Activated CD4-positive, alpha-beta T cell treated with anti-CD3 and anti-CD28 coated beads, Interleukin-2, amount 10 ng/mL, durations not matched to agents 7 days and 5 days (primary cell): ENCODE data around the gene THSD7B. TPM values are rescaled to one million over a fixed set of nuclear protein-coding genes. Genes with fewer than 3 reads are reported as not detected.
"Not testable (repeated sequence)": the region's sequence is repeated elsewhere in the genome, so short reads cannot be mapped to it uniquely, and the experiment has no call there.

ENCODE experiments used
- CTCF ChIA-PET: fragments of 350-600 bp; sonication (Branson Sonifier 250); formaldehyde crosslinking; loops from one replicate; lab custom pipeline; 2021; ENCODE audit warnings: antibody characterized with exemption; lab: Charles Lee
- POLR2A ChIA-PET: fragments of 350-600 bp; sonication (Branson Sonifier 250); formaldehyde crosslinking; loops from one replicate; lab custom pipeline; 2021; ENCODE audit warnings: antibody characterized with exemption; lab: Charles Lee
- DNase-seq: peaks from one replicate; pipeline ENCODE4 v3.0.0-alpha.2; 2020
- H3K27ac Mint-ChIP-seq: one replicate; pipeline ENCODE4 v1.8.0; 2021; ENCODE audit warnings: mild to moderate bottlenecking, moderate library complexity, mixed read lengths
- H3K27me3 Mint-ChIP-seq: one replicate; pipeline ENCODE4 v1.8.0; 2021; ENCODE audit warnings: mixed read lengths
- H3K36me3 Mint-ChIP-seq: one replicate; pipeline ENCODE4 v1.8.0; 2021; ENCODE audit warnings: low read depth, mixed read lengths
- H3K4me1 Mint-ChIP-seq: one replicate; pipeline ENCODE4 v1.8.0; 2021; ENCODE audit warnings: mixed read lengths
- H3K4me3 Mint-ChIP-seq: one replicate; pipeline ENCODE4 v1.8.0; 2021; ENCODE audit warnings: mild to moderate bottlenecking, moderate library complexity, mixed read lengths
- H3K9me3 Mint-ChIP-seq: one replicate; pipeline ENCODE4 v1.8.0; 2021; ENCODE audit warnings: mixed read lengths
- total RNA-seq, 2 experiments: library from RNA; stranded (reverse); gene quantifications; one replicate each; pipeline ENCODE4 v1.2.3, GENCODE V29; 2021

Gene THSD7B
- total RNA-seq, 2 experiments from 2014 or later = not detected

DNA sequence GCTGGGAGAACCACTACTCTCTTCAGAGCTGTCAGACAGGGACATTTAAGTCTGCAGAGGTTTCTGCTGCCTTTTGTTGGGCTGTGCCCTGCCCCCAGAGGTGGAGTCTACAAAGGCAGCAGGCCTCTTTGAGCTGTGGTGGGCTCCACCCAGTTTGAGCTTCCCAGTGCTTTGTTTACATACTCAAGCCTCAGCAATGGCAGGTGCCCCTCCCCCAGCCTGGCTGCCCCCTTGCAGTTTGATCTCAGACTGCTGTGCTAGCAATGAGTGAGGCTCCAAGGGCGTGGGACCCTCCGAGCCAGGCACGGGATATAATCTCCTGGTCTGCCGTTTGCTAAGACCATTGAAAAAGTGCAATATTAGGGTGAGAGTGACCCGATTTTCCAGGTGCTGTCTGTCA is 822.5 kb downstream of the THSD7B start:
- H3K9me3 Mint-ChIP-seq, DNase-seq, H3K36me3 Mint-ChIP-seq, H3K4me3 Mint-ChIP-seq, H3K4me1 Mint-ChIP-seq, POLR2A ChIA-PET, H3K27me3 Mint-ChIP-seq, CTCF ChIA-PET, H3K27ac Mint-ChIP-seq: not testable (repeated sequence)

DNA sequence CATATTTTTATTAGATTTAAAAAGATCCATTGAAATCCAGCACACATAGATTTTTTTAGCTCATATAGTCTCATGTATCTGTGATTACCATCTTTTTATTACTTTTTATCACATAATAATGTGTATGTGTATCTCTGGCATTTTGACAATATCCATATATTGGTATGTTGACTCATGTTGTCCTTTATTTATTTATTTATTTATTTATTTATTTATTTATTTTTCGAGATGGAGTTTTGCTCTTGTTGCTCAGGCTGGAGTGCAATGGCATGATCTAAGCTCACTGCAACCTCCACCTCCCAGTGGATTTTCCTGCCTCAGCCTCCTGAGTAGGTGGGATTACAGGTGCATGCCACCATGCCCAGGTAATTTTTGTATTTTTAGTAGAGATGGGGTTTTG is 823.2 kb downstream of the THSD7B start:
- H3K4me3 Mint-ChIP-seq, H3K9me3 Mint-ChIP-seq, CTCF ChIA-PET, POLR2A ChIA-PET, H3K36me3 Mint-ChIP-seq, H3K4me1 Mint-ChIP-seq, H3K27ac Mint-ChIP-seq, DNase-seq, H3K27me3 Mint-ChIP-seq: not testable (repeated sequence)

DNA sequence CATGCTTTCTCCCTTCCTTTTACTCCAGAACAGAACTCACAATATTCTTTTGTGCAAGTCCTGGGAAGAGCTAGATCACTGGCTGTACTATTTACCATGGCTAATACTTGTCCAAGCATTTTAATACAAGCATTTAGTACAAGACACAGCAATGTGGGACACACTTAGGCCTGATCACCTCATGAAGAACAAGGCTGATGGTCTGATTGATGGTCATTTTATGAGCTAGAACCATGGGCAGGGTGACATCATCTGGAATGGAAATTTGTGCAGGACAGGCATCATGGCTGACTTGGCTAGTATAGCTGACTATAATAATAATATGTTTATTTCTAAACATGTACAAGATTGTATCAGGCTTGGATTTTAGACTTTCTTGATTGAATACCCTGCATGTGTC is 824.8 kb downstream of the THSD7B start:
- no peaks in the 10 kb centered on the region for H3K4me1 Mint-ChIP-seq
- ChIA-PET CTCF (no interaction called here), POLR2A (no interaction called here)
- H3K36me3 Mint-ChIP-seq = no peaks in the 10 kb centered on the region
- DNase-seq = no peak
- H3K27ac Mint-ChIP-seq = no peak overlapping the region
- no peaks in the 10 kb centered on the region for H3K9me3 Mint-ChIP-seq
- H3K4me3 Mint-ChIP-seq = no peak overlapping the region
- H3K27me3 Mint-ChIP-seq = no peaks in the 10 kb centered on the region

DNA sequence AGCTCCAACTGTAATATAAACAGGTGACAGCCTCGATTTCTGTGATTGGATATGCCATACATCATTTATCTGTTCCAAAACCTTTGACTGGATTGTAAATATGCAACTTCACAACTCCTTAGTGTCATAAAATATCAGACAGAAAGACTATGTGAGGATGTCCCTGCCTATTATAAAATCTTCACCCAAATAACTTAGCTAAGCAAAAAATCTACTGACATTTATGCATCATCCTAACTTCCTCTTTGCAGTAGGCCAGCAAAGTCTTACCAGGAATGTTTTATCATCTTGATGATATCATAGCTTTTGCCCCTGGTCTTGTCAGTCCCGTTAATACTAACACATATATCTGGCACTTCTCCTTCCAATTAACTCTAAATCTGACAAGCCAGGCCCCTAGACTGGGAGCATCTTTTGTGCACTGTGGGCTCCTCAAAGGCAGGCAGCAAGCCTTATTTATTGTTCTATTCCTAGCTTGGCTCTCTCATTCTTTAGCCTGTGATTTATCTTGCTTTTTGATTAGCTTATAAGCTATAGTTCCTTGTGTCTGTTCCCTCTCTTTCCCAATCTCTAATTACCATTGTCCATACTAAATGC is 842.5 kb downstream of the THSD7B start:
- no peaks in the 10 kb centered on the region for H3K36me3 Mint-ChIP-seq
- H3K27me3 Mint-ChIP-seq = no peaks in the 10 kb centered on the region
- DNase-seq = no peak
- no peak overlapping the region for H3K27ac Mint-ChIP-seq
- H3K4me3 Mint-ChIP-seq = no peak overlapping the region
- peaks cover 3% of the 10 kb centered on the region for H3K9me3 Mint-ChIP-seq
- ChIA-PET POLR2A (no interaction called here), CTCF (interaction anchor here (0.6 kb wide), 1 partner anchor 102 kb away, joined by 3 read pairs; no protein-coding TSS in a partner anchor)
- H3K4me1 Mint-ChIP-seq = no peaks in the 10 kb centered on the region

DNA sequence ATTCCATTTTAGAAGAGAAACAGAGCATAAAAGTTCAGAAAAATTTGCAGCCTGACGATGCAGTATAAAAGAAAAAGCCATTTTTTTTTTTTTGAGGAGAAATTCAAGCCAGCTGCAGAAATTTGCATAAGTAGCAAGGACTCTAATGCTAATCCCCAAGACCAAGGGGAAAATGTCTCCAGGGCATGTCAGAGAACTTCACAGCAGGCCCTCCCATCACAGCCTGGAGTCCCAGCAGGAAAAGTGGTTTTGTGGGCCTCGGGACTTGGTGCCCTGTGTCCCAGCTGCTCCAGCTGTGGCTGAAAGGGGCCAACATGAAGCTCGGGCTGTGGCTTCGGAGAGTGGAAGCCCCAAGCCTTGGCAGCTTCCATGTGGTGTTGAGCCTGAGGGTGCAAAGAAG is 873.6 kb downstream of the THSD7B start:
- no peak for DNase-seq
- Mint-ChIP-seq H3K27ac (no peak overlapping the region), H3K36me3 (no peaks in the 10 kb centered on the region), H3K4me3 (no peak overlapping the region), H3K4me1 (no peaks in the 10 kb centered on the region), H3K9me3 (no peaks in the 10 kb centered on the region), H3K27me3 (no peaks in the 10 kb centered on the region)
- ChIA-PET CTCF (no interaction called here), POLR2A (no interaction called here)

DNA sequence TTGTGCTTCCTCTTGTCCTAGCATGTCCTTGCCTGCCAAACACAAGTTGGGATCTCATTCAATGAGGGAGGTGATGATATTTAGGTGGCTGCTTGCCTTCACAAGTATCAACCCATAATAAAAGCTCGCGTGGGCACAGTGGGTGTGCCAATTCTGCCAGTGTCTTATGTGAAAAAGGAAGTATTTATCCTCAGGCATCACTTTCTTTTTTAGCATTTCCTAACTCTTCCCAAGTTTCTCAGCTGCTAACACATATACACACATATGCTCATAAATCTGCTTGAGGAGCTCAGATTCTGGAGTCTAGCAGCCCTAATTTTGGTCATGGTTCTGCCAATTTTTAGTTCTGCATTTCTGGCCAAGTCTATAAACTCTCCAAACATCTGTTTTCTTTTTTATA is 879.4 kb downstream of the THSD7B start:
- no peaks in the 10 kb centered on the region for H3K36me3 Mint-ChIP-seq

DNA sequence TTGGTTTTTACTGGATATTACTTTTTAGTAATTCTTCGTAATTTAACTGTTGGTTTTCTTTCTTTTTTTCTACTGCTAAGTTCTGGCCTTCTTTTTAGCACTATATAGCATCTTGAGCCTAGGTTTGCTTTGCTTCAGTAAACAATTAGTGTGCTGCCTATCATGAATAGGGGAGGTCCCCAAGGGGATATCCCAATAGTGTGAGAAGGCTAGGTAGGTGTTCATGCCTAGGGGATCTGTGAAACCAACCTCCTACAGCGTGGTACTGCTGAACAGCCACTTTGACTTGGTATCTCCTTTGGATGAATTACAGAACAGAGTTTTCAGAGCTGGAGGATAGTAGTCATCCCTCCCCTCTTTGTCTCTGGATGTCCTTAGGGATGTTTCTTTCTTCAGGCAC is 888.7 kb downstream of the THSD7B start:
- ChIA-PET CTCF (no interaction called here), POLR2A (no interaction called here)
- no peak for DNase-seq
- H3K27me3 Mint-ChIP-seq = no peaks in the 10 kb centered on the region
- no peaks in the 10 kb centered on the region for H3K4me1 Mint-ChIP-seq
- H3K36me3 Mint-ChIP-seq = no peaks in the 10 kb centered on the region
- no peaks in the 10 kb centered on the region for H3K9me3 Mint-ChIP-seq
- no peak overlapping the region for H3K27ac Mint-ChIP-seq
- H3K4me3 Mint-ChIP-seq = no peak overlapping the region

More for the DNA sequence above, 879.4 kb downstream of the THSD7B start:
- Mint-ChIP-seq H3K4me3 (no peak overlapping the region), H3K4me1 (no peaks in the 10 kb centered on the region), H3K27ac (no peak overlapping the region), H3K27me3 (no peaks in the 10 kb centered on the region), H3K9me3 (no peaks in the 10 kb centered on the region)
- DNase-seq = no peak
- CTCF ChIA-PET = no interaction called here
- POLR2A ChIA-PET = no interaction called here

DNA sequence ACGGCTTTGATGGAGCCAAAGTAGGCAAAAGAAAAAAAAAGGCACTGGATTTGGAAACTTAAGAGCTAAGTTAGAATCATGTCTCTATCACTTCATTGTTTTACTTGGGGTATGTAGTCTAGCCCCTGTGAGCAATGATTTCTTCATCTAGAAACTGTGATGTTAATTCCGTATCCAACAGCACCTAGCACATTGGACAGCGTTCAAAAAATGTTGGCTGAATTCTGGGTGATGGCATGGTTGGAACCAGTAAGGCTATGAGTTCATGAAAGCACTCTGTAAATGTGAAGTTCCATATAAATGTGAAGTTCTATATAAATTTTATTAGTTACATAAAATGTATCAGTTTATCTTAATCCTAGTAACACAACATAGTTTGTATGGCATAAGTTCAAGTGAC is 890.5 kb downstream of the THSD7B start:
- CTCF ChIA-PET = no interaction called here
- H3K36me3 Mint-ChIP-seq = no peaks in the 10 kb centered on the region
- no peaks in the 10 kb centered on the region for H3K4me1 Mint-ChIP-seq
- H3K4me3 Mint-ChIP-seq = no peak overlapping the region
- no peaks in the 10 kb centered on the region for H3K9me3 Mint-ChIP-seq
- POLR2A ChIA-PET = no interaction called here
- H3K27me3 Mint-ChIP-seq = no peaks in the 10 kb centered on the region
- no peak overlapping the region for H3K27ac Mint-ChIP-seq
- no peak for DNase-seq

DNA sequence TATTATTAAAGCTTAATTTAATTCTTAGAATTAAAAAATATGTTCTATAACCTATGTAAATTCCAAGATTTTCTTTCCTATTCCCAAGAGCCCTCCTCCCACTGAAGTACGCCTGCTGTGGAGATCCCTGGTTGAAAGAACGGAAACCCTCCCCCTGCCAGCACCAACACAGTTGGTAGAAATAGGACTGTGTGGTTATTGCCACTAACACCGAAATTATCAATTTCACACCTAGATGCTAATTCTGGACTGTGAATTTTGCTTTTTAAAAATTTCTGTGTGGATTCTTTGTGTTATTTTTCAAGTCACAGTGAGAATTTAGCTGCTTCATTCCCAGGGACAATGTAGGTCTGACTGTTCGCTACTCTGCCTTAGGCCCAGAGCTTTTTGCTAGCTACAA is 893.1 kb downstream of the THSD7B start:
- CTCF ChIA-PET = no interaction called here
- no peak overlapping the region for H3K27ac Mint-ChIP-seq
- H3K4me1 Mint-ChIP-seq = no peaks in the 10 kb centered on the region
- H3K9me3 Mint-ChIP-seq = no peaks in the 10 kb centered on the region
- no peak overlapping the region for H3K4me3 Mint-ChIP-seq
- H3K36me3 Mint-ChIP-seq = no peaks in the 10 kb centered on the region
- DNase-seq = no peak
- POLR2A ChIA-PET = interaction anchor here (0.8 kb wide), 1 partner anchor 390 kb away, joined by 3 read pairs; no protein-coding TSS in a partner anchor
- no peaks in the 10 kb centered on the region for H3K27me3 Mint-ChIP-seq

DNA sequence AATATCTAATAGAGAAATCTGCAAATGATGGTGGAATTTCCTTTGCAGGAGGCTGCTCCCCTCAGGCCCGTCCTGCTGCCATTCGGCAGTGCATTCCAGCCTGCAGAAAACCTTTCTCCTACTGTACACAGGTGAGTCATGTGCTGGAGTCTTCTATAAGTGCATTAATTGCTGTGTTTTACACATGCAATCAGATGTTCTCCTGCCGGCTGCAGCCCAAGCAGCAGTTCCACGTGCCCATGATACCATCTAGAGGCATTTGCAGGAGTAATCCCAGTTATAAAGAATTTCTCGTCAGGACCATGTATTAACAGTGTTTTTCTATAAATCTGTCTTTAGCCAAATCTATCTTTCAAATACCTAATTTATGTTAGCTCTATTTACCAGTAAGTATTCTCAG is 894.3 kb downstream of the THSD7B start:
- POLR2A ChIA-PET = no interaction called here
- Mint-ChIP-seq H3K27ac (no peak overlapping the region), H3K27me3 (no peaks in the 10 kb centered on the region), H3K36me3 (no peaks in the 10 kb centered on the region), H3K4me3 (no peak overlapping the region), H3K9me3 (no peaks in the 10 kb centered on the region), H3K4me1 (no peaks in the 10 kb centered on the region)
- CTCF ChIA-PET = no interaction called here
- DNase-seq = no peak

DNA sequence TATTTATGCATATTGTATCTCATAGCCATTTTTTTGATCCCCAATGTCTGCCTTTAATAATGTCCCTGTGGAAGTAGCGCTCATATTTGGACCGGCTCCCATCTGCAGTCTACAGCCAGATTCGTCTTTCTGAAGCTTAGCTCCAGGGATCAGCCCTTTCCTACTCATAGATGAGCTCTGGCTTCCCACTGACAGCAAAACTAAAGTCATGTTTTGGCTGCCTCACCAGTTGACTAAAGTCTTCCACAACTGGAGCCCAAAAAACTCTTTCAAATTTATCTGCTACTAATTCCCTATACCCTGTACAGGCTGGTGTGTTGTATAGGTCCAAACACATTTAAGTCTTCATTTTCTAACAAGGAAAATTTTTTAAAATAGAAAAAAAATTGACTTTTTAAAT is 904.8 kb downstream of the THSD7B start:
- no peak overlapping the region for H3K4me3 Mint-ChIP-seq
- H3K27me3 Mint-ChIP-seq = no peaks in the 10 kb centered on the region
- H3K9me3 Mint-ChIP-seq = no peaks in the 10 kb centered on the region

DNA sequence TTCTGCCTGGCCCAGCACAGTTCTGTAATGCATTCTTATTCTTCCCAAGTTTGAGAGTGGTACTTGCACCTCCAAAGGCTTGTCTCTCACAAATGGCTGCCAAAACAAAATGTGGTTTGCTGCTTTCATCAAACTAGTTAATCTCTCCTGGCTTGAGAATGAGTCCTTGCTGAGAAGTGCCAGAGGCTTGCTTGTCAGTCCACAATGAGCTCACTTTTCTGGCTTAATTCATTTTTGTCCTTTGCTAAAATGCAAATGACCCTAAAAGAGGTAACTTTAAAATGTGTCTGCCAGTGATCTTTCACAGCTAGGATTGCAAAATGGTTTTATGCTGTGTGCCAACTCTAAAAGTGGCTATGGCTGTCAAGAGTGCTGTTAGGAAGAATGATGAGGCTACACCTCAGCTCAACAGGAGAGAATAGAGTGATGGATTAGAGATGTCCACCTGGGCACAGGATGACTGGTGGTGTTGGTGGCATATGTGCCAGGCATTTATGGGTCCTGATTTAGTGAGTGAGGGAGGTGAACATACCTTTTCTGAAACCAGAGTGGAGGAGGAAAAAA is 907.7 kb downstream of the THSD7B start:
- no peaks in the 10 kb centered on the region for H3K9me3 Mint-ChIP-seq
- ChIA-PET POLR2A (no interaction called here), CTCF (no interaction called here)
- H3K36me3 Mint-ChIP-seq = no peaks in the 10 kb centered on the region
- no peak for DNase-seq
- H3K4me1 Mint-ChIP-seq = no peaks in the 10 kb centered on the region
- no peaks in the 10 kb centered on the region for H3K27me3 Mint-ChIP-seq
- no peak overlapping the region for H3K4me3 Mint-ChIP-seq
- H3K27ac Mint-ChIP-seq = no peak overlapping the region

More for the DNA sequence above, 904.8 kb downstream of the THSD7B start:
- CTCF ChIA-PET = no interaction called here
- no peak for DNase-seq
- H3K36me3 Mint-ChIP-seq = no peaks in the 10 kb centered on the region
- no peak overlapping the region for H3K27ac Mint-ChIP-seq
- H3K4me1 Mint-ChIP-seq = no peaks in the 10 kb centered on the region
- POLR2A ChIA-PET = no interaction called here

DNA sequence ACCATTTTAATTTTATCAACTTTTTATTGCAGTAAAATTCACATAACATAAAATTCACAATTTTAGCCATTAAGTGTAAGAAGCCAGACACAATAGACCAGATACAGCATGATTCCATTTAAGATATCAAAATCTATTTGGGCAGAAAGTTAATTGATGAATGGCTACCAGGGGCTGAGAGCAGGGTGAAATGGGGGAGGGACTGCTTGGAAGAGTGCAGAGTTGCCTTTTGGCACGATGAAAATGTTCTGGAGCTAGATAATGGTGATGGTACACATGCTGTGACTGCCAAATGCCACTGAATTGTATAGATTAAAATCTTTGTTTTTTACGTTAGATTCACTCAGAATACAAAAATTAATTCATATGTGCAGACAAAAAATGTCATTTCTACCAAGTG is 909.6 kb downstream of the THSD7B start:
- H3K27ac Mint-ChIP-seq = no peak overlapping the region
- no peaks in the 10 kb centered on the region for H3K4me1 Mint-ChIP-seq
- ChIA-PET CTCF (no interaction called here), POLR2A (no interaction called here)
- no peaks in the 10 kb centered on the region for H3K9me3 Mint-ChIP-seq
- no peak overlapping the region for H3K4me3 Mint-ChIP-seq
- no peak for DNase-seq
- no peaks in the 10 kb centered on the region for H3K36me3 Mint-ChIP-seq
- H3K27me3 Mint-ChIP-seq = no peaks in the 10 kb centered on the region
